Hepatic stellate cell (primary cell): Measurements from ENCODE around the gene NEK10.
"Not testable (repeated sequence)": the region's sequence is repeated elsewhere in the genome, so short reads cannot be mapped to it uniquely, and the experiment has no call there.

Experiments used
- DNase-seq: peaks from one replicate; pipeline ENCODE4 v3.0.0; 2011; ENCODE audit warnings: low spot score

The NEK10 gene

GRCh38 chr3:27354161-27354560 lies 15.0 kb downstream of the NEK10 start:
- no peak for DNase-seq

- DNase-seq, result no peak
Measured at GRCh38 chr3:27353221-27353620, 16.0 kb downstream of the NEK10 start.

- no peak for DNase-seq
Measured at GRCh38 chr3:27352047-27352446, 17.1 kb downstream of the NEK10 start.

GRCh38 chr3:27349832-27350231 lies 19.4 kb downstream of the NEK10 start:
- DNase-seq, result no peak

- no peak for DNase-seq
Measured at GRCh38 chr3:27345959-27346865, 23.0 kb downstream of the NEK10 start.

GRCh38 chr3:27345493-27345892 lies 23.7 kb downstream of the NEK10 start:
- no peak for DNase-seq

- DNase-seq, result no peak
Measured at GRCh38 chr3:27345045-27345444, 24.1 kb downstream of the NEK10 start.

- no peak for DNase-seq
Measured at GRCh38 chr3:27344192-27344591, 25.0 kb downstream of the NEK10 start.

GRCh38 chr3:27342267-27342666 lies 26.9 kb downstream of the NEK10 start:
- no peak for DNase-seq

- DNase-seq, result no peak
Measured at GRCh38 chr3:27340534-27340933, 28.6 kb downstream of the NEK10 start.

- no peak for DNase-seq
Measured at GRCh38 chr3:27335571-27335970, 33.6 kb downstream of the NEK10 start.

- DNase-seq, result no peak
Measured at GRCh38 chr3:27333843-27334242, 35.3 kb downstream of the NEK10 start.

GRCh38 chr3:27328982-27329762 lies 40.0 kb downstream of the NEK10 start:
- DNase-seq, result not testable (repeated sequence)

- DNase-seq, result peak; percentile 63
Measured at GRCh38 chr3:27326629-27327545, 42.3 kb downstream of the NEK10 start.

- no peak for DNase-seq
Measured at GRCh38 chr3:27326202-27326601, 43.0 kb downstream of the NEK10 start.

- no peak for DNase-seq
Measured at GRCh38 chr3:27325419-27325818, 43.8 kb downstream of the NEK10 start.

- no peak for DNase-seq
Measured at GRCh38 chr3:27324686-27325085, 44.5 kb downstream of the NEK10 start.

- no peak for DNase-seq
Measured at GRCh38 chr3:27323087-27323570, 46.1 kb downstream of the NEK10 start.

GRCh38 chr3:27322634-27323033 lies 46.5 kb downstream of the NEK10 start:
- no peak for DNase-seq

GRCh38 chr3:27319847-27320526 lies 49.2 kb downstream of the NEK10 start:
- no peak for DNase-seq

- DNase-seq, result no peak
Measured at GRCh38 chr3:27319304-27319703, 49.9 kb downstream of the NEK10 start.
